GM12801 (cell line): ENCODE measurements around the gene MAN2A1.

Experiments used
- TF ChIP-seq, protein P1 (sequence below): IDR thresholded peaks from one replicate; pipeline ENCODE4 v1.5.1; 2011; ENCODE audit warnings: control low read depth; ENCODE audit not compliant: insufficient read length; ENCODE audit errors: extremely low read depth

Gene MAN2A1

DNA sequence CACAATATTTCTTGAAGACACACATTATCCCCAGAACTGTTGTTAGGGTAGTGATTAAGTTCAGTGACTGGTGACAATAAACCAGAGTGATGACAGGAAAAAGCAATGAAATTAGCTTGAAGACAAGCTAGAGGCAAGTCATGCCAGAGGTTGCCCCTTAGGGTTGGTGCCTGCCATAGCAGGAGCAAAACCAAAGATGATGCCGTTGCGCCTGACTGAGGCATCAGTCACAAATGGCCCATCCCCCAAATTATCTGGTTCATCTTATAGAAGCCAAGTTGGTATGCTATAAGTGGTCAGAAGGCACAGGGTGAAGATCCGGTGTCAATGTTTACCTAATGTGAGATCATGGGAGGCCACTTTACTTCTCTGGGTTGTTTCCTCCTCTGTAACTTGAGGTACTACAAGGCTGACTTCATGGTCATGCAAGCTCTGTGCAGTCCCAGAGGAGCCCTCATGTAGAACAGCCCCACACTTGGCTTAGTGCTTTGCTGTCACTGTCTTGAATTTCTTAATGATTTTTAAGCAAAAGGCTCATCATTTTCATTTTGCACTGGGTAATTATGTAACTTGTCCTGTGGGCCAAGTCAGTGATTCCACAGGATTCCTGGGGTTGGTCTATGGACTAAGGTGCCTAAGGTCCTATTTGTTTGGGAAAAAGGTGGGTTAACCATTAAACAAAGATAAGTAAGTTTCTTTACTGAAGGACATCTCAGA, 211.3 kb downstream of the MAN2A1 start:
- TF ChIP-seq, protein P1, sequence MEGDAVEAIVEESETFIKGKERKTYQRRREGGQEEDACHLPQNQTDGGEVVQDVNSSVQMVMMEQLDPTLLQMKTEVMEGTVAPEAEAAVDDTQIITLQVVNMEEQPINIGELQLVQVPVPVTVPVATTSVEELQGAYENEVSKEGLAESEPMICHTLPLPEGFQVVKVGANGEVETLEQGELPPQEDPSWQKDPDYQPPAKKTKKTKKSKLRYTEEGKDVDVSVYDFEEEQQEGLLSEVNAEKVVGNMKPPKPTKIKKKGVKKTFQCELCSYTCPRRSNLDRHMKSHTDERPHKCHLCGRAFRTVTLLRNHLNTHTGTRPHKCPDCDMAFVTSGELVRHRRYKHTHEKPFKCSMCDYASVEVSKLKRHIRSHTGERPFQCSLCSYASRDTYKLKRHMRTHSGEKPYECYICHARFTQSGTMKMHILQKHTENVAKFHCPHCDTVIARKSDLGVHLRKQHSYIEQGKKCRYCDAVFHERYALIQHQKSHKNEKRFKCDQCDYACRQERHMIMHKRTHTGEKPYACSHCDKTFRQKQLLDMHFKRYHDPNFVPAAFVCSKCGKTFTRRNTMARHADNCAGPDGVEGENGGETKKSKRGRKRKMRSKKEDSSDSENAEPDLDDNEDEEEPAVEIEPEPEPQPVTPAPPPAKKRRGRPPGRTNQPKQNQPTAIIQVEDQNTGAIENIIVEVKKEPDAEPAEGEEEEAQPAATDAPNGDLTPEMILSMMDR = no peak

DNA sequence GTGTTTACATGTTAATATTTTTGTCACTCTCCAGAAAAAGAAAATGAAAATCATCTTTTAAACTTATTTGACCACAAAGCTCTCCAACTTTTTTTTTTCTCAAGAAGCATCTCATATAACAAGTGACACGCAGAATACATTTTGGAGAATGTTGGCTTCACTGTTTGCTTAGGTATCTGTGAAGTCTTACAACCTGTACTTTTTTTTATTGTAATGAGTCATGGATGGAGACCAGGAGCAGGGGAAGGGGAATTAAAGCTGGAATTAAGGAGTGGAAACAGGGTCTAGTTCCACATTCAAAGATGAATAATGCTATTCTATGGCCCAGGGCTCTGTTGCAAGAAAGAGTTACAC, 211.9 kb downstream of the MAN2A1 start:
- TF ChIP-seq, protein P1 = no peak

DNA sequence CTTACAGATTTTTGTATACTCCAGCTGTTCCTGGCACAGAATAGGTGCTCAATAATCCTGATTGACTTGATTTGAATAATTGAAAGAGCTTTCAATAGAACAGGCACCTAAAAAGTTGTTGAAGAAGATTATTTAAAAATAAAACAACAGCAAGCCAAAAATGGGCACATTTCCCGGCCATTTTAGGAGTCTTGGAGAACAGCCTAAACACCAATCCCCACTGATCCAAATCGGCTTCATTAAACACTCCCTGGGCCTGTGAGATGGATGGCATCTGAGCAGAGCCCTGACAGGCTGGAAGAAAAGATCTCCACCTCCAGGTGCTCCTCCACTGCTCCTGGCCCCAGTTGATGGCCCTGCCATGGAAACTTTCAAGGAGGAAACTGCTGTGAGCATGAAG, 213.3 kb downstream of the MAN2A1 start:
- TF ChIP-seq, protein P1 = no peak

DNA sequence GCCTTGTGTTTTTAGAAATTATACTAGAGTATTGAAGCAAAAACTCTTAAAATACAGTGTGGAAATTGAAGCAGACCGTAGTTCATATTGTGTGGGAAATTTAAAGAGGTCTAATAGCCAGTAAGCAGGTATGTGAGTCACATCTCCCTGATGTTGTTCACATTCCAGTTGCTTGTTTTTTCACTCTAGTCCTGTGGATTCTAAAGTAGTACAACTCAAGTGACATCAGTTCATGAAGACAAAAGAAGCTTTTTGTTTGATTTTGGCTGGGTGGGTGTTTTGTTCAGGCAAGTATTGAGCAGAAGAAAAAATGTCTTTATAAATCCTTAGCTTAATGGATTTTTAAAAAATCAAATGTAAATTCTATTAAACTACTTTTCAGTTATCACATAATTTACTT, 216.2 kb downstream of the MAN2A1 start:
- TF ChIP-seq, protein P1 = no peak

DNA sequence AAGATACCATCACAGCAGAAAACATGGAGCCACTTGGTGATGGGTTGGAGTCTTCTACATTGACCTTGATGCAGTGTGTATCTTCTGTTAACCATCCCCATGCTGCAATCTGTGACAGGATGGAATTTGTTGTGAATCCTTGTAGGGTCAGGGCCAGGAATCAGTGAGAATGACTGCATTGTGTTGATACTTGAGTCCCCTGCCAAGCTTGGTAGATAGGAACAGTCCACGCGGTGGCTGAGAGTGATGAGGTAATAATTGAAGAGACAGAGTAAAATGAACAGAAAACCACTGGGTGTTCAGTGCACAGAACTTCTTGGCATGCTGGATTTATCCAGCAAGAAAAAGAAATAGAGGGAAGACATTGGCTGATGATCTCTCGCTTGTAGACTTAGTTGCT, 217.5 kb downstream of the MAN2A1 start:
- TF ChIP-seq, protein P1 = no peak

DNA sequence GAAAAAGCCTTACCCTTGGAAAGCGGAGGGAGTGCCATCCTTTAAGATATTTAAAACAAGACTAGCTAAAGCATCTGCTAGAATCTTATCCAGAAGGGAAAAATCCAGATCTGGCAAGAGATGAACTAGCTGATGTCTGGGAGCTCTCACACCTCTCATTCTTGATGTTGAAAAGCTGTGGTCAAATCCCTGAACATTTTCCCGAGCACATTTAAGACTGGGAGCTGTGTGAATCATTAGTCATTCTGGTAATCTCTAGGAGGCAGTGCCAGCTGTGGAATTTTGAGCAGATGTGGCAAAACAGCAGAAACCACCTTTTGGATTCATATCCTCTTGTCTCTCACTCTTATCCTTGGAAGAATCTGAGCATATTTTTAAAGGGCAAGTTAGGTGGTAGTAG, 218.0 kb downstream of the MAN2A1 start:
- TF ChIP-seq, protein P1 = no peak

DNA sequence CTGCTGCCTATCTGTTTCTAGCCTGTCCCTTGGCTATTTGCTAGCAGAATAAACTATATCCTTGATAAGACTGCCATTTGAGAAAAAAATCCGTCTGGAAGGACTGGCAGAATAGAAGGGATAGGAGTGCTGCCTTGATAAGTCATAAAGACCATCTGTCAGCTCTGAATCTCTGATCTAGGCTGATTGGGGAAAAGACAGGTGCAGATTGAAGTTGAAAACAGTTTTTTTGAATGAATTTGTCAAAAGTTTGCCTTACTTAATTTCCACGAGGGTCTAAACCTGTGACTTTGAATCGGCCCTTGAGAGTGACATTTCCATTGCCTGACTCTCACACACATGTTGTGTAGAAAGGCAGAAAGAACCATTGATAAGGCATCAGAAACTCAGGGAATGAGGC, 218.6 kb downstream of the MAN2A1 start:
- TF ChIP-seq, protein P1 = no peak

DNA sequence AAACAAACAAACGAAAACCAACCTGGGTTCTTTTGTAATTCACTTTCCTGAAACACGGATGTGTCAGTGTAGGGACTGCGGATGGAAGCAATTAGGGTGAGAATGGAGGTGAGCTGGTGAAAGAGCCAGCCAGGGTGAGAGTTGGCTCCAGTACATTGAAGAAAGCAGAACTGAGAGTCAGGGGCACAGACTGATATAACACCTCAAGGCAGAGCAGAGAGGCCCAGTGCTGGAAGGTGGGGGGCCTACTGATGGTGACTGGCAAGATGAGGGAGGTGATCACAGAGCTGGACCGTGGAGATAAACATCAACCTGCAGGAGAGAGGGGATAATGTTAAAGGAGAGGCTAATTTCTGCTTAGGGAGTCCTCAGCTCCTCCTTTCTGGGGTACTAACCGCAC, 221.1 kb downstream of the MAN2A1 start:
- TF ChIP-seq, protein P1 = no peak
